COR-L47 (cell line): ENCODE results near the gene CHTOP.
A peak's percentile ranks its signal among the peaks of the same experiment; 100 is the strongest.
"Not testable (repeated sequence)": the region's sequence is repeated elsewhere in the genome, so short reads cannot be mapped to it uniquely, and the experiment has no call there.

Source experiments
- DNase-seq: peaks from one replicate; lab custom pipeline; 2025; lab: John Stamatoyannopoulos, UW

CHTOP gene

DNA sequence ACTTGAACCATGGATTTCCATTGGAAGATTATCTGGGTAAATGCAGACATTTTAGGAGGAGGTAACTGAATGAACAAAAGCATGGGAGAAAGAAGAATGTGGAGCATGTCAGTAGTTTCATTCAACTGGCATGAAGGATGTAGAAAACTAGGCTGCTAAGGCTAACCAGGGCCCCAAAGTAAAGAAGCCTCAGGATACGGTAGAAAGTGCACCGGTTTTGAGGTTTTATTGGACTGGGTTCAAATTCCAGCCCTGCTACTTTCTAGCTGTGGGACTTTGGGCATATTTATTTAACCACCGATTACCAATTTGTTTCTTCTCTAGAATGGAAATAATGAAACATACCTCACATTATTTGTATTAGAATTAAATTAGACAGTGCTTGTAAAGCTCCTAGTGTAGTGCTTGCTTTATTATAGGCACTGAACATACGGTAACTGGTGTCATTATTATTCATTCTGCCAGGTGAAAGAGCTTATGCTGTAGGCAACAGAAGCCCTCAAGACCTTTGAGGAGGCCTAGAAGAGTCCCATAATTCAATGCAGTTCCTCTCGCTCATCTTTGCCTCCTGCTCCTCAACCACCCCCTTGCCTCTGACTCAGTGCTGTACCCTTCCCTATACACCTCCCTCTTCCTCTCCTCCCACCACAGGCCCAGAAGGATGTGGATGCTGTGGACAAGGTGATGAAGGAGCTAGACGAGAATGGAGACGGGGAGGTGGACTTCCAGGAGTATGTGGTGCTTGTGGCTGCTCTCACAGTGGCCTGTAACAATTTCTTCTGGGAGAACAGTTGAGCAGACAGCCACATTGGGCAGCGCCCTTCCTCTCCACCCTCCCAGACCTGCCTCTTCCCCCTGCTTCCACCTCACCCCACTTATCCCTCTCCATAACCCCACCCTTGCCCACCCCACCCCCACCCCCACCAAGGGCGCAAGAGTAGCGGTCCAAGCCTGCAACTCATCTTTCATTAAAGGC, 2.5 kb upstream of the CHTOP start:
- DNase-seq: no peak

DNA sequence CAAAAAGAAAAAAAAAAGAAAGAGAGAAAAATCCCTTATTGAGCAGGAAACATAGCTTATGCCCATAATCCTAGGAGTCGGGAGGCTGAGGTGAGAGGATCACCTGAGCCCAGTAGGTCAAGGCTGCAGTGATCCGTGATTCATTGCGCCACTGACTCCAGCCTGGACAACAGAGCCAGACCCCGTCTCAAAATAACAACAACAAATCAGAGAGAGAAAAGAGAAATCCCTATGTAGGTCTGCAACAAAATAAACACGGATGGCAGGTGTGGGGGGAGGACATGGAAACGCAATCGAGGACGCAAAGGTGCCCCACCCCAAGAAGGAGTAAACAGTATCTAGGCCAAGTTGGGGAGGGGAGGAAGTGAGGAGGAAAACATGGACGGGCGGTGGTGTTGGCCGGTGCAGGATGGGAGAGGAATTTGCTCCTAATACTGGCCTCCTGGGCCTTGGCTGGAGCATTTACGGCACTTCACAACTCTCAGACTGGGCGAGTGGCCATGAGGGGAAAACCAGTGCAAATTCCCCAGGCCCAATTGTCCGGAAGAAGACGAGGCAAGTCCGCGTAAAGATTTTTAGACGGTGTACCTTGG, 609 bp upstream of the CHTOP start:
- no peak for DNase-seq

DNA sequence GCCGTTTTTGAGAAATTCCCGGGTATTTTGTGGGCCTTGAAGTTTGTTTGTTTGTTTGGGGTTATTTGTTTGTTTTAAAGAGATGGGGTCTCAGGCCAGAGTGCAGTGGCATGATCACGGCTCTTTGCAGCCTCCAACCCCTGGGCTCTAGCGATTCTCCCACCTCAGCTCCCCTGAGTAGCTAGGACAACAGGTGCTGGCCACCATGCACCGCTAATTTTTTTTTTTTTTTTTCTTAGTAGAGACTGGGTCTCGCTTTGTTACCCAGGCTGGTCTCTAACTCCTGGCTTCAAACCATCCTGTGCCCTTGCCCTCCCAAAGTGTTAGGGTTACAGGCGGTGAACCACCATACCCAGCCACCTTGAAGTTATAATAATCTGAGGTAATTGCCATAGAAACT, 2.0 kb downstream of the CHTOP start:
- DNase-seq: no peak

DNA sequence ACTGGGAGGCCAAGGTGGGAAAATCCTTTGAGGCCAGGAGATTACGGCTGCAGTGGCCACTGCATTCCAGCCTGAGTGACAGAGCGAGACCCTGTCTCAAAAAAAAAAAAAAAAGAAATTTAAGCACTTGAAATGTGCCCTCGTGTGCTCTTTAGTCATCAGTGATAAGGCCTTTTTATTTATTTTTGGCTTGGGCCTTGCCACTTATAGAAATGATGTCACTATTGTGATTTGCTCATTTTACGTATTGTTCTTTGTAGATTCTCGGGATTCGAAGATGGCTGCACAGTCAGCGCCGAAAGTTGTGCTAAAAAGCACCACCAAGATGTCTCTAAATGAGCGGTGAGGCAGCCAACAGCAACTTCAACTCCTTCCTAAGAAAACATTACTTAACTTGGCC, 2.4 kb downstream of the CHTOP start:
- no peak for DNase-seq

DNA sequence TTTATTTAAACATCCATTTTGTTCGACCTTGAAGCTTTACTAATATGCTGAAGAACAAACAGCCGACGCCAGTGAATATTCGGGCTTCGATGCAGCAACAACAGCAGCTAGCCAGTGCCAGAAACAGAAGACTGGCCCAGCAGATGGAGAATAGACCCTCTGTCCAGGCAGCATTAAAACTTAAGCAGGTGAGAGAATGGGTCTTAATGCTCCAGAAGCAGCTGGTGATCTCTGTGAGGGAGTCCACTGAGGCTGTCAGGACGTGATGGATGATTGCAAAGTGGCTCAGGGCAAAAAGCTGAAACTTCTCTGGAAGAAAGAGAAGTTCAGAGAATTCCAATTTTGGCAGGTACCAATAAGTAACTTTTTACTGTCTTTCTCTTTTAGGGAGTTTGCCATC, 4.4 kb downstream of the CHTOP start:
- DNase-seq: no peak

DNA sequence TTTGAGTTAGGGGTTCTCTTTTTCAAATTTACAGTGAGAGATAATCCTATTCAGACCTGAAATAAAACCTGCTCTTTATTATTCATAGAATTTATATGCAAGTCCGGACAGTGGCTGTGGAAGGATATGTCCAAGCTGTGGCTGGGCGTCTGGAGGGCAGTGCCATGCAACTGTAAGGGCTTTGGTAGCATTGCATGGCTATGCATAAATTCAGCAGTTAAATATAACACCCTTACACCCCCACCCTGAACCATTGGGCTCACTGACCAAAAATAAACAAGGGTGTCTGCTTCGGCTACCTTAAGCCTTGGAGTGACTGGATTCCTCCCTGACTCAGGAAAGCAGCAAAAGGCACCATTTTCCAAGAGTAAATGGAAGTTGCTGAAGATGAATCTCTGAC, 5.4 kb downstream of the CHTOP start:
- DNase-seq: no peak

DNA sequence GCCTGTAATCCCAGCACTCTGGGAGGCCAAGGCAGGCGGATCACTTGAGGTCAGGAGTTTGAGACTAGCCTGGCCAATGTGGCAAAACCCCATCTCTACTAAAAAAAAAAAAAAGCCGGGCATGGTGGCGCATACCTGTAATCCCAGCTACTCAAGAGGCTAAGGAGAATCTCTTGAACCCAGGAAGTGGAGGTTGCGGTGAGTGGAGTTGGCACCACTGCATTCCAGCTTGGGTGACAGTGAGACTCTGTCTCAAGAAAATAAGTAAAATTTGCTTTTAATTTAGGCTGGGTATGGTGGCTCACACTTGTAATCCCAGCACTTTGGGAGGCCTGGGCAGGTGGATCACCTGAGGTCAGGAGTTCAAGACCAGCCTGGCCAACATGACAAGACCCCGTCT, 6.3 kb downstream of the CHTOP start:
- DNase-seq: not testable (repeated sequence)

DNA sequence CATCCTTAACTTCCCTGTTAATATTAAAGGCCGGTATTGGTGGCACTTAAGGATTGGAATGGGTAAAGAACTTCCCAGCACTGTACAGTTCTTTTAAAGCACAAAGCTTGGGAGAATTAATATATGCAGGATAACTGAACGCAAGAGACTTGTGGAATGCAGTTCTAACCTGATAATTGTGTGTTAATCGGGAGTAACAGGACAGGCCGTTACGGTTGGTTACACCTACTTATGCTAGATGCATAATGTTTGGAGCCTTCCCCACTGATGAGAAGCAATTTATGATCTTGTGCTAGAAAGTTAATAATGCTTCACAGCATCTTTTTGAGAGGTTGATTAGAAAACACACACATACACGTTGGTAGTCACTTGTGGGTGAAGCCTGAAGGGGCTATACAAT, 7.0 kb downstream of the CHTOP start:
- DNase-seq: no peak

DNA sequence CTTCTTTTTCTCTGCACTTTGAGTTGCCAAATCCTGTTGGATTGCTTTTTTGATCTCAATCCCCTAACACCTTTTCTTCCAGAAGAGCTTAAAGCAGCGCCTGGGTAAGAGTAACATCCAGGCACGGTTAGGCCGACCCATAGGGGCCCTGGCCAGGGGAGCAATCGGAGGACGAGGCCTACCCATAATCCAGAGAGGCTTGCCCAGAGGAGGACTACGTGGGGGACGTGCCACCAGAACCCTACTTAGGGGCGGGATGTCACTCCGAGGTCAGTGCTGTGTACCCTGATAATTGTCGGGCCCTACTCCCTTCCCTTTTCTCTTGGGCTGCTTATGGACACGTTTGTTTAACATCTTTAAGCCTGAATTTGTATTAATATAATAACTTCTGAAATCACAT, 8.3 kb downstream of the CHTOP start:
- no peak for DNase-seq

DNA sequence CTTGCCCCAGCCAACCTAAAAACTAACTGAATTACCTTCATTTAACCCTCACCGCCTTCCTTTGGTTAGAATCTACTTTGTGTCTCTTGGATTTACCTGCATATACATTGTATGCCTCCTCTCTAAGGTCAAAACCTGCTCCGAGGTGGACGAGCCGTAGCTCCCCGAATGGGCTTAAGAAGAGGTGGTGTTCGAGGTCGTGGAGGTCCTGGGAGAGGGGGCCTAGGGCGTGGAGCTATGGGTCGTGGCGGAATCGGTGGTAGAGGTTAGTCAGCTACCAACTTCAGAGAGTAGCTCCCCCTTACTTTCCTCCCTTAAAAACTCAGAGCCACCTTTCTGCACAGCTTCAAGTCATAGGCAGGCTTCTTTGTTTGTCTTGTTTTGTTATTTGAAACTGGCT, 9.2 kb downstream of the CHTOP start:
- DNase-seq: no peak

DNA sequence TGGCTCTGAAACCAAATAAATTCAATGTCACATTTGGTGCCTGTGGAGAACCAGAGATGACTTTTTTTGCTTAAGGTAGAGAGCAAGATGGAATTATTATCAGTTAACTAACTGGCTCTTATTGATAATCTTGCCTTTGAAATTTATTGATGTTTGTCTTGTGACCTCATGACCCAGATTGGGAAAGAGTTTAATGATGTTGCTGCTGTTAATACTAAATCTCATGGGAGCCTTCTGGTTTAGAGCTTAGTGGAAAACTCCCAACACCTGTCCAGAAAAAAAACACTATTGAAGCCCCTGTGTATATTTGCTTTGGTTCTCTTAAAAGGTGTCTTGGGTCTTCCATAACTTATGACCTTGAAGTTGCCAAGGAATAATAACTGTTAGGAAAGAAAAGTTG, 9.9 kb downstream of the CHTOP start:
- no peak for DNase-seq

DNA sequence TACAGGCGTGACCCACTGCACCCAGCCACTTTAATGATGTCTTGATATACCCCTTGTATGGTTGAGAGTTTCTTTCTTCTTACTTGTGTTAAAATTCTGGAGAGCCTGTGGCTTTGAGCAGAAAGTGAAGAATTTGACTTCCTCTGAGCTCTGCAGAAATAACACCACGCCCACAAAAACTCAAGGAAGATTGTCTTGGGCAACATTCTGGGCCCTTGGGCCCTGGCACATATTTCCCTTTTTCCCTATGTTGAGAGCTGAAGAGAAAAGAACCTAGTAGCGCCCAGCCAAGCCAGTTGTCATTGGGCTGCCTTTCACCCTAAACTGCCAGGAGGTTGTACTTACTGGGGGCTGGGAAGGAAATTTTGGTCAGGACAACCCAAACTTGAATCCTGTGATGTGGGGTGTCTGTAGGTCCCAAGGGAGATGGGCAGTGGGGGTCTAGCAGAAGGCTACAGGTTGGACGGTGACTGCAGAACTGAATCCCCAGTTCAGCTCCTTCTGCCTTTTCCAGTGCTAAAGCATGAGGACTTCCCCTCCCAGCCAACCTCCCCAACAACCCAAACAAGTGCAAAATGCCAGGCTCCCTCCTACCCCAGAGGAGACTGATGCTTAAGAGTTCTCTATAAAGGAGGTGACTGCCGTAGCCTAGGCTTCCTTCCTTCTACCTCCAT, 12.9 kb downstream of the CHTOP start:
- DNase-seq: no peak

DNA sequence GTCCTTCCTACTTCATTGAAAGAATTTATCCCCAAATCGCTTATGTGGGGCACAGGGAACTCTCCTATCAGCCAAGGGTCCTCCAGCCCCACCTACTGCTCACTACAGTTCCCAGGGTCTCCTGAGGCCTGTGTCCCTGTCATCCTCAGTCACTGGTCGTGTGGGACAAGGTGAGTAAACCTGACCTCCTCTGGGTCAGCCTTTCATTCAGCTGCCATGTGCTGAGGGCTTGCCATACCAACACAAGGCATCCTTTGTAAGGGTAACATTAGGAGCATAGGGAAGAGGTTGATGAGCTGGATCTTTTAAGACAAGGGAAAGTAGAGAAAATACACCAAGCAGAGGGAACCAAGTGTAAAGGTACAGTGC, 13.5 kb downstream of the CHTOP start:
- DNase-seq: no peak

DNA sequence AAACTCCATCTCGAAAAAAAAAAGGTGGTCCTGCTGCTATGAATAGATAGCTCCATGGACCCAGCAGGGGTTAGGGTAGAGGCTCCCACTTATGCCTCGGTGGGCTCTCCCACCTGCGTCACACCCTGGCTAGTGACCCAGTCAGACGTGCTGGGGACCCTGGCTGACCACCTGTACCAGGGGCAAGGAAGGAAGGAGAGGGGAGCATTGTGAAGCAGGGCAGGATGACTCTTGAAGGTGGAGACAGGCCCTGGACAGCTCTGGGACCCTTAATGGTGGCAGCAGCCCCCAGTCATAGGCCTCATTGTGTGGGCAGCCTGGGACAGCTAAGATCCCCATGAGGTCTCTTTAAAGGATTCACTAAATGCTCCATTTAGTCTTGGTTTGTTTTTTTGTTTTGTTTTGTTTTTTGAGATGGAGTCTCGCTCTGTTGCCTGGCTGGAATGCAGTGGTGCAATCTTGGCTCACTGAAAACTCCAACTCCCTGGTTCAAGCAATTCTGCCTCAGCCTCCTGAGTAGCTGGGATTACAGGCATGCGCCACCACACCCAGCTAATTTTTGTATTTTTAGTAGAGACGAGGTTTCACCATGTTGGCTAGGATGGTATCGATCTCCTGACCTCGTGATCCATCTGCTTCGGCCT, 14.3 kb downstream of the CHTOP start:
- DNase-seq: no peak

DNA sequence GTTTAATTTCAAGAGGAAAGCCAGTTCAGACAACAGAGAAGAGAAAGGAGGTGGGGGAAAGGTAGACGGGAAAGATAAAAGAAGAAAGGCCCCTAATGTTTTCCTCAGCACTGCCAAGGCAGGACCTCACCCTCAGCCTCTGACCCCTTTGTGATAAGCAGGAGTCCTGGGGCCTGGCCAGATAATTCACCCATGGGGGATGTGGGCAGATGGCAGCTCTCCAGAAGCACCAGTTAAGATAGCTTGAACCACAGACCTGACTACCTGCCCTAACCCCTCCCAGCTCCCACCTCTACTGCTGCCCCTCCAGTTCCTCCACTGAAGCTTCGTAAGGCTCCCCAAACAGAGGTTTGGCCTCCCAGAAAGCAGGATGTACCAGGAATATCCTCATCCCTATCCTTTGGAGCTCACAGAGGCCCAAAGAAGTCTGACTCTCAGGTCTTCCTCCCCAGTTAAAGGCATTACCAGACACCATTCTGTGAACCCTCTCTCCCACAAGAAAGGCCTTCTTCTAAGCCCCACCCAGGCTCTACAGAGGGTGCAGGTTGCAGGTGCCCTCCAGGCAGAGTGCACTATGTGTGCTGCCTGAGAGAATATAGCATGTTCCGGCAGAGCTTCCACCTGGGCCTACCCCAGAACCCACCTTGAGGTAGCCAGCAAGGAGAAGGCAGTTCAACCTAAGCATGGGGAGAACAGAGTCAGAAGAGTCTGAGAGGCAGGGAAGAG, 15.4 kb downstream of the CHTOP start:
- DNase-seq: no peak

DNA sequence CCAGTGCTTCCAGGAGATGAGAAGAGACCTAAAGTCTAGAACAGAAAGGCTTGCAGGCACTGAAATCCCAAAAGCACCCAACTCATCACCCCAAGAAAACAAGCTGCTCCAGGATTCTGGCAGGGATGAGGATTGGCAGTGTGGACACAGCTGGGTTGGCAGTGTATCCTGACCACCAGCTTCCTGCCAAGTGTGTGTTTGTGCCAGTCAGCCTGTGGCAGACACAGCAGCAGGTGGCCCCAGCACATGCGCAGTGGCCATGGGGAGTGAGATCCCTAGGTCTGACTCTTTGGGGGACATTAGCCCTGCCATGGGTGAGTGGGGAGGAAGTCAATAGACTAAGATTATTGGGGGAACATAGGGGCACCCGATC, 16.0 kb downstream of the CHTOP start:
- DNase-seq: peak; percentile 80

DNA sequence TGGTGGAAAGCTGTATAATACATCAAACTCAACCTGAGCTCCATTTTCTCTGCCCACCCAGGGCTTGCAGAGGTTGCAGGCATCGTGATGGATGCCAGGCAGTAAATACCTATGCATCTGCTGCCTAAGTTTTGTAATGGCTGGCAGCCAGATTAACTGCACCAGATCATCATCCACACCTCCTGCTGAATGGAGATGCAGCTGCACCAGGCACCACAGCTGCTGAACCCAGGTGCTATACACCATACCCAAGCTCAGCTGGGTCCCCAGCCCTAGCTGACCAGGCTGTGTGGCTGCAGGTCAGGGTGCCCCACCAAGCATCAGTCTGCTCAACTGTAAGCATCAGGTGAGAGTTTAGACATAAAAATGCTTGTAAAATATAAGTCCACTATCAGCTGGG, 17.9 kb downstream of the CHTOP start:
- DNase-seq: no peak

DNA sequence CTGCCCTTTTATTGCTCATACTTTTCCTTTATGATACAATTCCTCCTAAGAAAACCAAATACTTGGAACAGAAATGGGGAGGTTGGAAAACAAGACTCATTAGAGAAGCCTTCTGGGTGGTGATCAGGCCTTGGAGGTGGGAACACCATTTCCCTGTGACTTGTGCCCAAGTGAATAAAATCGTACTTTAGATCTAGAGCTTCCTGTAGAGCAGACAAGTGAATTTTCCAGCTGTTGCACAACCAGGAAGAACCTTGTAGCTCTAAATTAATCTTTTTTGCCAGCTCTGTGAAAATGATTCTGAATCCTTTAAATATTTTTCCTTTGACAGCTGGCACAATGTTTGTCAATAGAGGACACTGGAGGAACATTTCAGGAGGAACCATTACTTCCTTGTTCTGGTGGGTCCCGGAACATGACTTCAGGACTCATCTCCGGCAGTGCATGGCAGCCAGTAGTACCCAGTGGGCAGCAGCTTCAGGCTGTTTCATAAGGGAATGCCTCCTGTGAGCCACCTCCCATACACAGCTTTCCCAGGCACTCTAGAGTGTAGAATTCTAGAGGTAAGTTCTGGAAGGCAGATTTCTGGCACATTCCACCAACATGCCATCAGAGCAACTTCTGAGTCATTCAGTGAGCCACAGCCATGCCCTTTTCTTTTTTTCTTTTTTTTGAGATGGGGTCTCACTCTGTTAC, 19.1 kb downstream of the CHTOP start:
- no peak for DNase-seq

DNA sequence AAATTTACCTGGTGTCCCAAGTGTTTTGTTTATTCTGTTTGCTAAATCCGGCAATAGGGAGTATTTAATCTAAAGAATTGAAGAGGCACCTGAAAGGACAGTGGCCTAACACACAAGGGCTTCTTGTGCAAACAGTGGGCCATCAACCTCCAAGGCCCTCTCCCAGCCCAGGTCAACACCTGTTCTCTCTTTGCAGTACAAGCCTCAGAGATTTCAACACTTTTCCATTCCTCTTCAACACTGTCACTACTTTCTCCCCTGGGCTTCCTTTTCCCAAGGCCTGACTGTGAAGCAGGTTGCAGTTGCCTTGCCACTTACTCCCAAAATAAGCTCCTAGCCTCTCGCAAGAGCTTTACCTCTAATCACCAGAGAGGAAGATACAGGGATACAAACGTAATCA, 21.5 kb downstream of the CHTOP start:
- no peak for DNase-seq

DNA sequence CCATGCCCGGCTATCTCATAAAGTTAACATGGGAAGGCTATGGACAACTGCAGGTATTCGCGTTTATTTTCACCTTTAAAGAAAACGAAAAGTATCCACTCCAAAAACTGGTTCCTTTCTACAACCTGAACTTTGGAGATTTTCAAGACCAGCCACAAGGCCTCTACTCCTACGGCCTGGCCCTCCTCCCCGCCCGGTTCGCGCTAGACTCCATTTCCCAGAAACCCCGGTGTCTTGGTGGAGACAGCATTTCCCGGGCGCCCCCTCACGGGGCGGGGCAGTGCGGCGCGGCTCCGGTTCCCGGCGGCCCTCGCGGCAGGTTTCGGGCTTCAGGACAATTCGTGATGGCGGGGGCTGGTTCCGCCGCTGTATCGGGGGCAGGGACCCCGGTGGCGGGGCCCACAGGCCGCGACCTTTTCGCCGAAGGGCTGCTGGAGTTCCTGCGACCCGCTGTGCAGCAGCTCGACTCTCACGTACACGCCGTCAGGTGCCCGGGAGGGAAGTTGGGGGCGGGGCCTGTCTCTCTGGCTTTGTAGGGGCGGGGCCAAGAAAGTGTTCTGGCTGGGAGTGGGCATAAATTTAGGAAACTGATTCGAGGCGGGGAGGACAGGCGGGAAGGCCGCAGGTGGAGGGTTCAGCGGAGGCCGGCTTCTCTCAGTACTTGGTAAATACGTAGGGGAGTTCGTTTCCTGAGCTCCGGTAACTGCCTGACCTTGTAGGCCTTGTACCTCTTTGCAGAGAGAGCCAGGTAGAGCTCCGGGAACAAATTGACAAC, 24.7 kb downstream of the CHTOP start, which contains the start of gene SNAPIN:
TSS of gene SNAPIN (plus strand) at position 304 of the 775 bp plus-strand sequence. CDS start at position 345, 41 bp downstream.
- DNase-seq: peak; percentile 88

DNA sequence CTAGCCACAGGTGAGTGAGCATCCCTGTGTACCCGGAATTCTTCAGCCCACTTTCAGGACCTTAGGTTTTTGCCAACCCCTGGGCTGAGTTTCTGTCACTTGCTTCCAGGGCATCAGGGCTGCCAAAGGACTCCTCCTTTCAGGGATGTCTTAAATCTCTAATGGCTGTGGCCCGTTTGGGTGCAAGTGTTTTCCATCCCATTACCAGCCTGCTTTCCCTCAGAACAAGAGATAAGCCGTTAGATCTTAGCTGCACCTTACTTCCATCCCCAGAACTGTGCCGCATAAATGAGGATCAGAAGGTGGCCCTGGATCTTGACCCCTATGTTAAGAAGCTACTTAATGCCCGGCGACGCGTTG, 25.3 kb downstream of the CHTOP start:
- DNase-seq: no peak
